GM23338 (cell line): ENCODE measurements around the gene ADAT3. TPM values are rescaled to one million over a fixed set of nuclear protein-coding genes. Genes with fewer than 3 reads are reported as not detected.

Experiments
- ATAC-seq: fragments of 200-7000 bp; cut with Tn5 transposase; 3 replicates; pipeline ENCODE4 v1.9.1; 2020
- DNase-seq: peaks from one replicate; pipeline ENCODE4 v3.0.0-alpha.2; 2015; ENCODE audit warnings: low spot score
- H2AFZ ChIP-seq: fragments of 200-600 bp; sonication (generic); 2 replicates; pipeline ENCODE4 v1.8.0; 2016; ENCODE audit warnings: antibody characterized with exemption, mild to moderate bottlenecking, moderate library complexity
- H3F3A ChIP-seq: fragments of 200-600 bp; sonication (generic); replicated peaks from 2 replicates; pipeline ENCODE4 v1.8.0; 2017; ENCODE audit warnings: antibody characterized with exemption, mixed run types, low read depth
- H3K27ac ChIP-seq: fragments of 200-600 bp; sonication (generic); 2 replicates; pipeline ENCODE4 v1.6.1; 2016; ENCODE audit warnings: low read depth
- H3K27me3 ChIP-seq: fragments of 200-600 bp; sonication (generic); 2 replicates; pipeline ENCODE4 v1.8.0; 2016; ENCODE audit warnings: mild to moderate bottlenecking, mixed run types, moderate library complexity; ENCODE audit not compliant: insufficient read depth
- H3K36me3 ChIP-seq: fragments of 200-600 bp; sonication (generic); 2 replicates; pipeline ENCODE4 v1.8.0; 2016; ENCODE audit warnings: mild to moderate bottlenecking; ENCODE audit not compliant: insufficient read depth
- H3K4me1 ChIP-seq: fragments of 200-600 bp; sonication (generic); 2 replicates; pipeline ENCODE4 v1.8.0; 2016; ENCODE audit warnings: mild to moderate bottlenecking, moderate library complexity; ENCODE audit not compliant: insufficient read depth
- H3K4me2 ChIP-seq: fragments of 200-600 bp; sonication (generic); 2 replicates; pipeline ENCODE4 v1.7.1; 2017; ENCODE audit warnings: mixed run types
- H3K4me3 ChIP-seq: fragments of 200-600 bp; sonication (generic); 2 replicates; pipeline ENCODE4 v1.6.1; 2016; ENCODE audit warnings: mixed run types
- H3K79me2 ChIP-seq: fragments of 200-600 bp; sonication (generic); replicated peaks from 2 replicates; pipeline ENCODE4 v1.8.0; 2017; ENCODE audit warnings: mild to moderate bottlenecking; ENCODE audit not compliant: insufficient read depth
- H3K9me2 ChIP-seq: fragments of 200-600 bp; sonication (generic); 2 replicates; pipeline ENCODE4 v1.8.0; 2017; ENCODE audit not compliant: insufficient read depth
- H4K20me1 ChIP-seq: fragments of 200-600 bp; sonication (generic); replicated peaks from 2 replicates; pipeline ENCODE4 v1.8.0; 2017; ENCODE audit warnings: mild to moderate bottlenecking; ENCODE audit not compliant: insufficient read depth
- H3K27ac Mint-ChIP-seq: 2 replicates; pipeline ENCODE4 v1.8.0; 2020; ENCODE audit warnings: inconsistent platforms, mild to moderate bottlenecking, moderate library complexity, mixed read lengths
- H3K27me3 Mint-ChIP-seq: 3 replicates; pipeline ENCODE4 v1.8.0; 2022; ENCODE audit warnings: low read depth, mild to moderate bottlenecking, moderate library complexity, mixed read lengths, inconsistent platforms; ENCODE audit not compliant: insufficient read depth, poor library complexity
- H3K36me3 Mint-ChIP-seq: 3 replicates; pipeline ENCODE4 v1.8.0; 2021; ENCODE audit warnings: low read depth, mild to moderate bottlenecking, inconsistent platforms, moderate library complexity, mixed read lengths
- H3K4me1 Mint-ChIP-seq: 3 replicates; pipeline ENCODE4 v1.8.0; 2020; ENCODE audit warnings: mild to moderate bottlenecking, inconsistent platforms, mixed read lengths
- H3K4me3 Mint-ChIP-seq: 3 replicates; pipeline ENCODE4 v1.8.0; 2021; ENCODE audit warnings: moderate library complexity, mild to moderate bottlenecking, inconsistent platforms, mixed read lengths
- H3K9me3 Mint-ChIP-seq: 3 replicates; pipeline ENCODE4 v1.8.0; 2020; ENCODE audit warnings: moderate library complexity, mild to moderate bottlenecking, inconsistent platforms, mixed read lengths
- CREB1 ChIP-seq: fragments of 250-450 bp; sonication (Bioruptor Pico); IDR thresholded peaks from 2 replicates; pipeline ENCODE4 v1.5.0; 2020; ENCODE audit warnings: low read depth, mild to moderate bottlenecking, moderate library complexity
- EZH2phosphoT487 ChIP-seq: fragments of 200-600 bp; sonication (generic); IDR thresholded peaks from one replicate; pipeline ENCODE4 v1.8.1; 2018; ENCODE audit warnings: antibody characterized with exemption; ENCODE audit not compliant: unreplicated experiment
- JUNB ChIP-seq: IDR thresholded peaks from one replicate; pipeline ENCODE4 v1.6.1; 2016; ENCODE audit warnings: antibody characterized with exemption; ENCODE audit not compliant: unreplicated experiment
- POLR2AphosphoS5 ChIP-seq: IDR thresholded peaks from 2 replicates; pipeline ENCODE4 v1.6.1; 2016; ENCODE audit warnings: antibody characterized with exemption, low read depth
- ZNF462 ChIP-seq: fragments of 250-450 bp; sonication (Bioruptor Pico); IDR thresholded peaks from 2 replicates; pipeline ENCODE4 v1.5.0; 2020; ENCODE audit warnings: mild to moderate bottlenecking, moderate library complexity
- polyA plus RNA-seq: library from polyadenylated mRNA; unstranded; fragments of >200 nt; fragmentation: Nextera tagmentation; extraction: Ambion mirVana; gene quantifications from 2 replicates; pipeline ENCODE4 v1.2.1, GENCODE V29; 2016
- total RNA-seq: library from RNA; depleted of rRNA; stranded (reverse); fragments of >200 nt; shearing (Covaris generic); gene quantifications from 2 replicates; pipeline ENCODE4 v1.2.3, GENCODE V29; 2014
- TF ChIP-seq, protein P1 (sequence below), 2 experiments: fragments of 200-600 bp in 1 of 2; sonication (generic) in 1 of 2; conservative IDR thresholded peaks; 2 replicates each; pipeline versions ENCODE4 v1.5.1 to v1.6.1; 2016 to 2017; ENCODE audit warnings: antibody characterized with exemption in 2 of 2, low read depth in 2 of 2, mild to moderate bottlenecking in 2 of 2, moderate library complexity in 1 of 2

ADAT3 gene
- total and polyA plus RNA-seq, 2 experiments from 2014 or later: 7.9 to 12.4 TPM

GRCh38 chr19:1925544-1925943 is 20.3 kb downstream of the ADAT3 start:
- Histone ChIP-seq H2AFZ (no peak overlapping the region), H3K9me2 (no peaks in the 10 kb centered on the region), H3K4me3 (no peak overlapping the region), H3K4me2 (no peak overlapping the region), H3K27ac (no peak overlapping the region), H3K4me1 (peaks cover 5% of the 10 kb centered on the region; the same call in 1 of the 2 replicates), H4K20me1 (no peaks in the 10 kb centered on the region), H3F3A (no peaks in the 10 kb centered on the region), H3K27me3 (no peaks in the 10 kb centered on the region), H3K36me3 (no peaks in the 10 kb centered on the region), H3K79me2 (no peaks in the 10 kb centered on the region)
- DNase-seq: no peak
- Mint-ChIP-seq H3K27me3 (peaks cover 20% of the 10 kb centered on the region), H3K4me3 (no peak overlapping the region), H3K27ac (no peak overlapping the region; the same call in 1 of the 2 replicates), H3K36me3 (peaks cover 38% of the 10 kb centered on the region; the same call in 2 of the 3 replicates), H3K4me1 (peaks cover 6% of the 10 kb centered on the region; the same call in 1 of the 3 replicates), H3K9me3 (0 out of 3 replicates have a peak, but pooled peaks cover 2% of the 10 kb centered on the region)
- TF ChIP-seq EZH2phosphoT487 (no peak), ZNF462 (CRISPR knock-in tag) (no peak), CREB1 (CRISPR knock-in tag) (no peak), JUNB (no peak)
- ATAC-seq: no peak

GRCh38 chr19:1929021-1929742 is 24.0 kb downstream of the ADAT3 start:
- H3K4me1 Mint-ChIP-seq: peaks cover 6% of the 10 kb centered on the region; the same call in 1 of the 3 replicates
- Histone ChIP-seq H3K36me3 (no peaks in the 10 kb centered on the region), H3K4me3 (peak overlapping the region; percentile 49), H3K79me2 (no peaks in the 10 kb centered on the region), H3K4me2 (peak overlapping the region; percentile 79), H4K20me1 (no peaks in the 10 kb centered on the region), H3K27me3 (peaks cover 5% of the 10 kb centered on the region; the same call in 1 of the 2 replicates), H3F3A (0 out of 2 replicates have a peak, but pooled peaks cover 3% of the 10 kb centered on the region), H3K4me1 (peaks cover 5% of the 10 kb centered on the region; the same call in 1 of the 2 replicates), H3K27ac (no peak overlapping the region), H2AFZ (no peak overlapping the region), H3K9me2 (no peaks in the 10 kb centered on the region)
- H3K4me3 Mint-ChIP-seq: peak overlapping the region; percentile 65
- DNase-seq (peak; percentile 89), ATAC-seq (peak; percentile 94)
- no peak overlapping the region for H3K27ac Mint-ChIP-seq
- peaks cover 13% of the 10 kb centered on the region; the same call in 2 of the 3 replicates for H3K36me3 Mint-ChIP-seq
- TF ChIP-seq CREB1 (CRISPR knock-in tag) (0 out of 2 replicates have a peak, but pooled peaks have one; percentile 11), POLR2AphosphoS5 (no peak)
- TF ChIP-seq, protein P1, sequence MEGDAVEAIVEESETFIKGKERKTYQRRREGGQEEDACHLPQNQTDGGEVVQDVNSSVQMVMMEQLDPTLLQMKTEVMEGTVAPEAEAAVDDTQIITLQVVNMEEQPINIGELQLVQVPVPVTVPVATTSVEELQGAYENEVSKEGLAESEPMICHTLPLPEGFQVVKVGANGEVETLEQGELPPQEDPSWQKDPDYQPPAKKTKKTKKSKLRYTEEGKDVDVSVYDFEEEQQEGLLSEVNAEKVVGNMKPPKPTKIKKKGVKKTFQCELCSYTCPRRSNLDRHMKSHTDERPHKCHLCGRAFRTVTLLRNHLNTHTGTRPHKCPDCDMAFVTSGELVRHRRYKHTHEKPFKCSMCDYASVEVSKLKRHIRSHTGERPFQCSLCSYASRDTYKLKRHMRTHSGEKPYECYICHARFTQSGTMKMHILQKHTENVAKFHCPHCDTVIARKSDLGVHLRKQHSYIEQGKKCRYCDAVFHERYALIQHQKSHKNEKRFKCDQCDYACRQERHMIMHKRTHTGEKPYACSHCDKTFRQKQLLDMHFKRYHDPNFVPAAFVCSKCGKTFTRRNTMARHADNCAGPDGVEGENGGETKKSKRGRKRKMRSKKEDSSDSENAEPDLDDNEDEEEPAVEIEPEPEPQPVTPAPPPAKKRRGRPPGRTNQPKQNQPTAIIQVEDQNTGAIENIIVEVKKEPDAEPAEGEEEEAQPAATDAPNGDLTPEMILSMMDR (conservative IDR thresholded peaks at IDR 0.05; ENCODE audit: low read depth in 2 of 2): peak; percentile 80 to 94
- H3K27me3 Mint-ChIP-seq: peaks cover 31% of the 10 kb centered on the region
- H3K9me3 Mint-ChIP-seq: peaks cover 15% of the 10 kb centered on the region
